OCI-M1 (cell line): ENCODE results near the gene KRTAP5-10.
"Not testable (repeated sequence)": the region's sequence is repeated elsewhere in the genome, so short reads cannot be mapped to it uniquely, and the experiment has no call there.

Source experiments
- DNase-seq: peaks from one replicate; lab custom pipeline; 2025; lab: John Stamatoyannopoulos, UW

The KRTAP5-10 gene

GRCh38 chr11:71572811-71573210, 7.4 kb downstream of the KRTAP5-10 start:
- no peak for DNase-seq

DNA sequence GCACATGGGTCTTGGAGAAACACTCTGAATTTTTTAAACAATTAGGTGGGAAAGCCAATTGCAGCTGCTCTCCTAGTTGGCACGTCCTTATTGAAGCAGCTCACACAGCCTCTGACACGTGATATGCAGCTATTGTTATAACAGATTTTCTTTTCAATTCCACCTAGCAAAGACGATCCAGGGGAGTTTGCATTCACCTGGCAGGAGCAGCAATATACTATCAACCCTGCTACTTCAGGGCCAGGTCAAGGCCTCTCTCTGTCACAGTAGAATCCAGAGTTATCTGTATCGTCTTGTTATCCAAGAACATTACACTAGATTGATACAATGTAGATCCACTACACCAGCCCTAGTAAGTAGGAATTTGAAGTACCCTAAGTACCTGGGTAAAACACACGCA, 9.1 kb downstream of the KRTAP5-10 start:
- no peak for DNase-seq

DNA sequence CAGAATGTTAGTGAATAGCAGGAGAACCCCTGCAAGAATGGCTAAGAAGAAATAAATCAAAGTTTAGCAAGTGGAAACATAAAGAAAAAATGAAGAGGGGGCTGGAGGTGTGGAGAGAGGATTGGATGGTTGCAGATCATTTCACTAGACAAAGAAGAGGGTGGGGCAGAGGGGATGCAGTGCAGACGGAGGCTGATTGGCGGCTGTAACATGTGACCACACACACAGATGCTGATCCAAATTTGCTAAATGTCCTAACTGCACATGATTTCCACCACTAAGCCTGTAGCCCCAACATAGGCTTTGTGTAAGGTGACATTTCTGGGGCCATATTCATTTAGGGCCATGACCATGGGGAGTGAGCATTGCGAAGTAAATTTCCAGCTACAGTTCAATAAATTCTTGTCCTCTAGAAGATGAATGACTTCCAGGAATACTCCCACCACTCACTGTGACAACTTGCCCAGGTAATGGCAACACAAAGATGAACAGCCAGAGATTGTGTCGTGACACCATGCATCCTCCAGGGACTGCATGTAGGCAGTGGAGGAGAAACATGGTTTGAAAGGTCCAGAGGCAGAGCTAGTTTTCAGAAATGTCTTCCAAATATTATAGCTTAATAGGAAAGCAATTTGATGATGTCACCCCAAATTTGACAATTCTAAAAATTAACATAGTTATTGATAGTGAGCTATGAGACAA, 10.5 kb downstream of the KRTAP5-10 start:
- DNase-seq, result no peak

GRCh38 chr11:71576688-71577465, 11.5 kb downstream of the KRTAP5-10 start:
- not testable (repeated sequence) for DNase-seq

DNA sequence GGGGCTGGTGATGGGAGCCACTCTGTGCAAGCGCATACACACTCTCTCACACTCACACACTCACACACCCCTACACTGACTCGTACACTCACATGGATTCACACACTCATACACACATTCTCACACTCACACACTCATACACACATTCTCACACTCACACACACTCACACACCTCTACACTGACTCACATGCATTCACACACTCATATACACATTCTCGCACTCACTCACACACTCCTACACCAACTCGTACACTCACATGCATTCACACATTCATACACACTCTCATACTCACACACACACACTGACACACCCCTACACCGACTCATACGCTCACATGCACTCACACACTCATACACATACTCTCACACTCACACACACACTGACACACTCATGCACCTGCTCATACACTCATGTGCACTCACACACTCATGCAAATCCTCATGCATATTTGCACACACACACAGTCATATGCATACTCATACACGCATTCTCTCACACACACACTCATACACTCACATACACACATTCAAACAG, 12.2 kb downstream of the KRTAP5-10 start:
- no peak for DNase-seq

- not testable (repeated sequence) for DNase-seq
Measured at GRCh38 chr11:71579513-71579912, 14.2 kb downstream of the KRTAP5-10 start.

DNA sequence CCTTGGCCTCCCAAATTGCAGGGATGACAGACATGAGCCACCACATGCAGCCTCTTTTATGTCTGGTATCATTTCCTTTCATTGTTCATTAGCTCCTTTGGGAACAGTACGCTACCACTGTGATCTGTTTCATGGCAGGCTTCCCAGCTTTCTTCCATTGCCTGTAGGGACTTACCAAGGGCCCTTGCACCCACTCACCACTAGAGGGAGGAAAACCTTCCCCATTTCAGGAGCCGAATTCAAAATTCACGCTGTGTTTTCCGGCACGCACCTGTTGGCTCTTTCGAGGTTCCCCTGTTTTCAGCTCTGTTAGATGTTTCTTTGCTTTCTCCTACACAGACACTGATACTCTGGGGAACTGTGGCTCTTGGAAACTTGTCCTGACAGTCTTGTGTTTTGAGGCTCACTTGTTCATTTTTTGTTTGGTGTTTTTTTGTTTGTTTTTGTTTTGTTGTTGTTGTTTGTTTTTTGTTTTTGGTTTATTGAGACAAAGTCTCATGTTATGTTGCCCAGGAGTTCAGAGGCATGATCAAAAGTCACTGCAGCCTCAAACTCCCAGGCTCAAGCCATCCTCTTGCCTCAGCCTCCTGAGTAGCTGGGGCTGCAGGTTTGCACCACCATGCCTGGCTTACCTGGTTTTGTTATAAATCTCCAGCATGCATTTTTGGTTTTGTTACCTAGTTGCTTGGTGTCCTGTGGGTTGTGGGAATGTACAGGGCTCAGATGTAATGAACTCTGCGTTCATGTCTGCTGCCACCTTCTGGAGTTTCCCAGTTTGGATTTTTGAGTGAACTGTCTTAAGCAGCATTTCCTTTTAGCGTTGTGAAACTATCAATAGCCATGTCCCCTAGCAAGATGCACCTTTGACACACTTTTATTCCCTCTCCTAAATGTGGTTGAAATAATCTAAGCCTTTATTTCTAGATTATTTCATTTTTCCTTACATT, 15.0 kb downstream of the KRTAP5-10 start:
- DNase-seq, result peak; percentile 93

DNA sequence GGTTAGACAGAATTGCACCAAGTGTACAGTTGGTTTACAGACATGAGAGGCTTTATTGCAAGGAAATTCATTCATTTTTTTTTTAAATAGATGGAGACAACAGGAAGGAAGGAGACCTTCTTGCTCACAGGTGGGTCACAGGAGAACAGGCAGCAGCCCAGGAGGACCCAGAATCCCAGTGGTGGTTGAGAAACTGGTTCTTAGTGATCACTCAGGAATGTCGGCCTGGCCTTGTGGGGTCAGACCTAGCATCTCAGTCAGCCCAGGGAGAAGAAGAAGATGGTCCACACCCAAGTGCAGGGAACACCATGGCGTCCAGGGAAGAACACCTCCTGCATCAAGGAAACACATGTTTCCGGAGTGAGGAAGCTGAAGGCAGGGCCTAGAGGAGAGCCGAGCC, 16.5 kb downstream of the KRTAP5-10 start:
- DNase-seq, result no peak

DNA sequence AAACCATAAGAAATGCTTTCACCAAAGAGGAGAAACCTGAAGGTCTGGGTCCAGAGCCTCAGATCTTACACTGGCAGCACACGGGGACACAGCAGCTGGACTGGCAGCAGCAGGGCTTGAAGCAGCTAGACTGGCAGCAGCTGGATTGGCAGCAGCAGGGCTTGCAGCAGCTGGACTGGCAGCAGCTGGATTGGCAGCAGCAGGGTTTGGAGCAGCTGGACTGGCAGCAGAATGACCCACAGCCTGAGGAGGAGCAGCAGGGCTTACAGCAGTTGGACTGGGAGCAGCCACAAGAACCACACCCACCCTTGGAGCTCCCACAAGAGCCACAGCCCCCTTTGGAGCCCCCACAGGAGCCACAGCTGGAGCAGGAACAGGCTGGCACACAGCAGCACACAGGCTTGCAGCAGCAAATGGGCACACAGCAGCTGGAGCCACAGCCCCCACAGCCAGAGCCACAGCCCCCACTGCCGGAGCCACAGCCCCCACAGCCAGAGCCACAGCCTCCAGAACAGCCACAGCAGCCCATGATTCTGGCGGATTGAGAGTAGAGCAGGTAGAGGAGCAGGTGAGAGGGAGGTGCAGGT, 17.0 kb downstream of the KRTAP5-10 start, which contains the start of gene KRTAP5-11:
KRTAP5-11 (minus strand) TSS at position 567 of the 587 bp plus-strand sequence; CDS start at position 529, 38 bp downstream.
- DNase-seq, result no peak

- not testable (repeated sequence) for DNase-seq
Measured at GRCh38 chr11:71582969-71583368, 17.6 kb downstream of the KRTAP5-10 start.

- DNase-seq, result not testable (repeated sequence)
Measured at GRCh38 chr11:71585673-71586072, 20.3 kb downstream of the KRTAP5-10 start.

GRCh38 chr11:71588314-71588713, 23.0 kb downstream of the KRTAP5-10 start:
- DNase-seq, result not testable (repeated sequence)

GRCh38 chr11:71588822-71589545, 23.6 kb downstream of the KRTAP5-10 start:
- peak; percentile 81 for DNase-seq

GRCh38 chr11:71589546-71589920, 24.2 kb downstream of the KRTAP5-10 start:
- not testable (repeated sequence) for DNase-seq

- not testable (repeated sequence) for DNase-seq
Measured at GRCh38 chr11:71603221-71603620, 37.9 kb downstream of the KRTAP5-10 start.

DNA sequence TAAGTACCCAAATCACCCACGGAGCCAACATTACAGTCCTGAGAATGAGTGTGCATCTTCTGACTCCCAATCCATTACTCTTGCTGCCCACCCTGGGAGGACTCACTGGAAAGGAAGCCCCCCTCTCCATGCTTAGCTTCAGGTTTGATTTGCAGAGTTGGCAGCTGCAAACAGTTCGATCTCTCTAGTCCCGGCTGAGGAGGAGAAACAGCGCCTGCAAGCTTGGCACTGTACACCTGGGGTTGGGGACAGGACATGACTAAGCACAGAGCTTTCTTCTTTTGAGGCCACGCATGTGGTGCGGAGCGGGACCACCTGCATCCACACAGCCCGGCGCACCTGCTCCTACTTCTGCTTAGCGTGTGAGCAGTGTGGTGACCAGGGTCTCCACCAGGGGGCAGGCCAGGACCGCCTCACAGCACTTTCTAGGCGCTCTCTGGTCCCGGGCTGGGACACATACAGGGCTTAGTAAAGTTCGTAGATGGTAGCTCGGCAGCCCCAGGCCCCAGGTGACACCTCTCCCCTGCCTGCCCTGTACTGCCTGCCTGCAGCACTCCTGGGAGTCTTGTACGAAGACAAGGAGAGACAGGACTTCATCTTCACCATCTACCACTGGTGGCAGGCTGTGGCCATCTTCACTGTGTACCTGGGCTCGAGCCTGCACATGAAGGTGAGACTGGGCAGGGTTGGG, 39.6 kb downstream of the KRTAP5-10 start:
- peak; percentile 71 for DNase-seq

GRCh38 chr11:71606853-71607519, 41.6 kb downstream of the KRTAP5-10 start:
- not testable (repeated sequence) for DNase-seq

DNA sequence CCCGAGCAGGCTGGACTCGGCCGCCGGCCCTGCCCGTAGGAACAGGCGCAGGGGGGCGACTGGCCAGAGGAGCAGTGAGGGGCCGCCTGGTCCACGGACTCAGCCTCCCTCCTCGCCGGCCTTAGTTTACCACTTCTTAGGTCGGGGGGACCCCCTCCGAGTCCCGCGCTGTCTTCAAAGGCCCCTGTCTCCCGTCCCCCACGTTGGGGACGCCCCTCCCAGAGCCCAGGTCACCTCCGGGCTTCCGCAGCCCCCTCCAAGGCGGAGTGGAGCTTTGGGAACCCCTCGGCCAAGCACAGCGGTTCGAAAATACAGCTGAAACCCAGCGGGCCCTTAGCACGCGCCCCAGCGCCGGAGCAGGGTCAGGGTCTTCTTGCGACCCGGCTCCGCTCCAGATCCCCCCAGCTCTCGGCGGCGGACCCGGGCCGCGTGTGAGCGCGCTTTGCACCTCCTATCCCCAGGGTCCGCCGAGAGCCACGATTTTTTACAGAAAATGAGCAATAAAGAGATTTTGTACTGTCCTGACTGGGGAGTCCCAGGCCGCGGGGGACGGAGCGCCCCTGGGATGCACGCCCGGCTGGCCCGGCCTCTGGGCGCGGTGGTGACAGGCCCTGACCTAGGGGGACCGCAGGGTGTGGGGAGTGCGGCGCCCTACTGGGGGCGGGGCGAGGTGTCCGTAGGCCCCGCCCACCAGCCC, 42.3 kb downstream of the KRTAP5-10 start:
- not testable (repeated sequence) for DNase-seq

GRCh38 chr11:71608272-71608671, 42.9 kb downstream of the KRTAP5-10 start:
- not testable (repeated sequence) for DNase-seq
